Activated CD4-positive, alpha-beta T cell treated with anti-CD3 and anti-CD28 coated beads, Interleukin-2, amount 50 U/mL, for 4 hours (primary cell): ENCODE data around the gene DUSP28.

ENCODE experiments used
- DNase-seq, 2 experiments: peaks; one replicate each; pipeline ENCODE4 v3.0.0-alpha.2; 2020

Gene DUSP28

GRCh38 chr2:240573516-240574385, 13.6 kb downstream of the DUSP28 start:
- no peak for DNase-seq

- DNase-seq = no peak
Measured at GRCh38 chr2:240574386-240575100, 14.4 kb downstream of the DUSP28 start.

- DNase-seq = no peak
Measured at GRCh38 chr2:240575101-240575965, 15.2 kb downstream of the DUSP28 start.

GRCh38 chr2:240576036-240576435, 15.9 kb downstream of the DUSP28 start:
- DNase-seq = no peak

GRCh38 chr2:240576436-240577205, 16.5 kb downstream of the DUSP28 start:
- no peak for DNase-seq

GRCh38 chr2:240577281-240578109, 17.3 kb downstream of the DUSP28 start:
- no peak for DNase-seq

- DNase-seq = no peak
Measured at GRCh38 chr2:240578110-240578450, 17.9 kb downstream of the DUSP28 start.

GRCh38 chr2:240578488-240578887, 18.3 kb downstream of the DUSP28 start:
- no peak for DNase-seq

- no peak for DNase-seq
Measured at GRCh38 chr2:240579071-240579762, 19.1 kb downstream of the DUSP28 start.

- peak; percentile 76 for DNase-seq
Measured at GRCh38 chr2:240579771-240580614, 19.8 kb downstream of the DUSP28 start.

GRCh38 chr2:240581811-240582210, 21.7 kb downstream of the DUSP28 start:
- DNase-seq = no peak

GRCh38 chr2:240582781-240583180, 22.6 kb downstream of the DUSP28 start:
- DNase-seq = no peak

- DNase-seq = no peak
Measured at GRCh38 chr2:240583774-240584173, 23.6 kb downstream of the DUSP28 start.

- DNase-seq = no peak
Measured at GRCh38 chr2:240584486-240585031, 24.4 kb downstream of the DUSP28 start.

- DNase-seq = no peak
Measured at GRCh38 chr2:240585101-240585500, 24.9 kb downstream of the DUSP28 start.

- DNase-seq = no peak
Measured at GRCh38 chr2:240585681-240586197, 25.6 kb downstream of the DUSP28 start.

GRCh38 chr2:240586198-240586918, 26.2 kb downstream of the DUSP28 start, which contains the start of gene CAPN10:
Gene CAPN10 (plus strand): TSS chr2:240586734. CDS start chr2:240586912, 178 bp downstream.
- DNase-seq = peak; percentile 95
